Measurements from ENCODE around the gene FOXL2NB. TPM values are rescaled to one million over a fixed set of nuclear protein-coding genes. Genes with fewer than 3 reads are reported as not detected.

The FOXL2NB gene
- total RNA-seq, 1 donor from 2014 or later: 0.41 TPM

DNA sequence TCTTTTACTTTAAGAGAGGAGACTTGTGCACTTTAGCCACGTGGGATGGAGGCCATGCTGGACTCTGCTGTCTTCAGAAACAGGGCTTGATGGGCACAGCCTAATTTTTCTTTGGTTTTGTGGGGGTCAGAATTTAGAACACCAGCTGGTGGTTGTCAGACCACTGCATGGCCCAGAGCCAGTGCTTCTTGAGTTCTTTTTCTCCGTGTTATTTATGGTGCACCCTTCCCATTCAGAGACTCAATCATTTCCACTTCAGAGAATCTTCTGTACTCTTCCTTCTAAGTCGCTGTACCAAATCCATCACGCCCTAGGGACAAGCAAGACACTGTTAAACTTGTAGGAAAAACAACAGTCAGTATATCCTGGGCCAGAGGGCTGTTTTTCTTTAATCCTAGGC, 38.9 kb downstream of the FOXL2NB start:
- DNase-seq (ENCODE audit: low spot score in 2 of 2) (no peak), FAIRE-seq (no peak)

DNA sequence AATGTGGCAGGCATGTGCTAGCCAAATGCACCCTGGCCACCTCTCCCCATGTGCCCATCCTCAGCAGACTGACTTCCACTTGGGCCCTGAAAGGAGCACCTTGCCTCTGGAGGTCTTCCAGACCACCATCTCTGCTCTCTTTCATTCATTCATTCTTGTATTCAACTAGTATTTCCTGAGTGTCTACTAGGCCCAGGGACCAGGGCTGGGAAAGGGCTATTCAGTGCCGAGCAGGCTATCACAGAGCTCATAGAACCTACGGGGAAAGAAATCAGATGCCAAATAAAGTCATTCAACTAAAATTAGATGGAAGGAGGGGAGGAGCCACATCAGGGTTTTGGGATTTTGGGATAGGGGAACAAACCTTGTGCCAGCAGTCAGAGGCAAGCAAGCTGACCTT, 40.2 kb downstream of the FOXL2NB start:
- DNase-seq (ENCODE audit: low spot score in 2 of 2): no peak
- FAIRE-seq: no peak

DNA sequence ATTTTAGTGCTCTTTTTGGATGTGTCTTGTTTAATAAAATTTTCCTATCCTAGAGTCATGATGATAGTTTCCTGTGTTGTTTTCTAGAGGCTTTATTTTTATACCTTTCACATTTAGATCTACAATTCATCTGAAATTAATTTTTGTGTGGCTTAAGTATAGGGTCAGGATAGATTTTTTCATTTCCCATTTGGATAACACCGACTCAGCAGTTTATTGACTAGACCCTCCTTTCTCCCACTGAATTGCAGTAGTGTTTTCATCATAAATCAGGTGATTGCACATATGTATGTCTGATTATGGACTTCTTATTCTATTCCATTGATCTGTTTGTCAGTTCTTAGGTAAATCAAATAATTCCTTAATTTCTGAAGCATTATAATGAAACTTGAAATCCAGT, 48.7 kb downstream of the FOXL2NB start:
- no peak for DNase-seq (ENCODE audit: low spot score in 2 of 2)

More for the DNA sequence above, 48.7 kb downstream of the FOXL2NB start:
- FAIRE-seq: no peak

Other genes with a start within 250 kb of the FOXL2NB start
- 28.9 TPM for gene PIK3CB, start 112.3 kb upstream of the FOXL2NB start, total RNA-seq
- gene FOXL2, start 80 bp upstream of the FOXL2NB start, total RNA-seq: under 0.01 TPM
- gene PRR23A, start 59.1 kb downstream of the FOXL2NB start, total RNA-seq: not detected
- gene PRR23B, start 73.7 kb downstream of the FOXL2NB start, total RNA-seq: not detected
- gene PRR23C, start 97.7 kb downstream of the FOXL2NB start, total RNA-seq: not detected